ENCODE data around the gene IL17RC. TPM values are rescaled to one million over a fixed set of nuclear protein-coding genes. Genes with fewer than 3 reads are reported as not detected.
A peak's percentile ranks its signal among the peaks of the same experiment; 100 is the strongest.

IL17RC gene
- total RNA-seq, 3 donors from 2014 or later (not counting 1 experiment from before 2014, with no cell fraction given), result 0.77 to 1.5 (median 1.2) TPM

GRCh38 chr3:9918261-9919038 lies 1.6 kb downstream of the IL17RC start:
- no peak for DNase-seq
- Mint-ChIP-seq H3K9me3 (no peaks in the 10 kb centered on the region), H3K4me1 (peaks cover 0 to 19% of the 10 kb centered on the region in 2 donors), H3K36me3 (no peaks in the 10 kb centered on the region), H3K27me3 (ENCODE audit: low read depth in 2 of 2) (no peaks in the 10 kb centered on the region), H3K4me3 (peak overlapping the region; percentile 29), H3K27ac (no peak overlapping the region)
- no peak for TF ChIP-seq CTCF (IDR thresholded peaks at IDR 0.05)
- Histone ChIP-seq H3K9me3 (ENCODE audit: control insufficient read depth, insufficient read depth, low read length) (no peaks in the 10 kb centered on the region), H3K4me1 (ENCODE audit: control insufficient read depth, insufficient read depth, low read length) (peaks cover 21% of the 10 kb centered on the region), H3K4me3 (ENCODE audit: low read length) (no peak overlapping the region), H3K36me3 (ENCODE audit: control insufficient read depth, insufficient read depth, low read length) (no peaks in the 10 kb centered on the region), H3K27ac (ENCODE audit: low read length) (no peak overlapping the region), H3K27me3 (ENCODE audit: control insufficient read depth, insufficient read depth, low read length) (no peaks in the 10 kb centered on the region)
- ATAC-seq, result no peak
- 98% methylated on average over 5 of the region's 8 CpGs for WGBS (ENCODE audit: insufficient coverage)
- intact Hi-C loops (cut with micrococcal nuclease), result no loop called here

GRCh38 chr3:9928158-9928557 lies 11.3 kb downstream of the IL17RC start:
- peaks cover 0 to 3% of the 10 kb centered on the region in 2 donors for H3K27me3 Mint-ChIP-seq (ENCODE audit: low read depth in 2 of 2)
- Histone ChIP-seq H3K4me3 (ENCODE audit: low read length) (no peak overlapping the region), H3K27me3 (ENCODE audit: control insufficient read depth, insufficient read depth, low read length) (no peaks in the 10 kb centered on the region), H3K4me1 (ENCODE audit: control insufficient read depth, insufficient read depth, low read length) (peaks cover 12% of the 10 kb centered on the region), H3K9me3 (ENCODE audit: control insufficient read depth, insufficient read depth, low read length) (no peaks in the 10 kb centered on the region), H3K36me3 (ENCODE audit: control insufficient read depth, insufficient read depth, low read length) (no peaks in the 10 kb centered on the region), H3K27ac (ENCODE audit: low read length) (no peak overlapping the region)
- no peak overlapping the region for H3K4me3 Mint-ChIP-seq
- 96% methylated on average over 21 of the region's 23 CpGs for WGBS (ENCODE audit: insufficient coverage)
- DNase-seq (no peak), ATAC-seq (no peak)
- no peak for TF ChIP-seq CTCF (IDR thresholded peaks at IDR 0.05)
- no peak overlapping the region for H3K27ac Mint-ChIP-seq
- peaks cover 12 to 15% of the 10 kb centered on the region in 2 donors for H3K4me1 Mint-ChIP-seq
- no peaks in the 10 kb centered on the region for H3K36me3 Mint-ChIP-seq
- intact Hi-C loops (cut with micrococcal nuclease), result no loop called here
- H3K9me3 Mint-ChIP-seq, result no peaks in the 10 kb centered on the region

GRCh38 chr3:9930804-9931418 lies 14.0 kb downstream of the IL17RC start:
- Histone ChIP-seq H3K36me3 (ENCODE audit: control insufficient read depth, insufficient read depth, low read length) (peaks cover under 1% of the 10 kb centered on the region), H3K9me3 (ENCODE audit: control insufficient read depth, insufficient read depth, low read length) (no peaks in the 10 kb centered on the region), H3K4me1 (ENCODE audit: control insufficient read depth, insufficient read depth, low read length) (peaks cover 29% of the 10 kb centered on the region), H3K27ac (ENCODE audit: low read length) (no peak overlapping the region), H3K27me3 (ENCODE audit: control insufficient read depth, insufficient read depth, low read length) (no peaks in the 10 kb centered on the region), H3K4me3 (ENCODE audit: low read length) (no peak overlapping the region)
- no peak for DNase-seq
- TF ChIP-seq CTCF (IDR thresholded peaks at IDR 0.05), result no peak
- H3K4me1 Mint-ChIP-seq, result peaks cover 34 to 42% of the 10 kb centered on the region in 2 donors
- ATAC-seq, result no peak
- no peaks in the 10 kb centered on the region for H3K9me3 Mint-ChIP-seq
- no peaks in the 10 kb centered on the region for H3K36me3 Mint-ChIP-seq
- peak overlapping the region; percentile 50 for H3K4me3 Mint-ChIP-seq
- WGBS (ENCODE audit: insufficient coverage), result 90% methylated on average over 4 of the region's 4 CpGs
- H3K27ac Mint-ChIP-seq, result peak overlapping the region; percentile 61 to 99
- intact Hi-C loops (cut with micrococcal nuclease), result loop anchor here (5.0 kb wide), 3 partner anchors 84 to 186 kb away; partner anchors contain the start of genes BRK1 and FANCD2
- no peaks in the 10 kb centered on the region for H3K27me3 Mint-ChIP-seq (ENCODE audit: low read depth in 2 of 2)

All from natural killer cell (primary cell).